PC-9 (cell line): ENCODE results near the gene RTEL1. TPM values are rescaled to one million over a fixed set of nuclear protein-coding genes. Genes with fewer than 3 reads are reported as not detected.

Source experiments
- BruUV-seq: library from RNA; stranded (reverse); fragments of 400-500 nt; replicated peaks from 2 replicates; lab custom pipeline; 2021; lab: Mats Ljungman, UMichigan
- CTCF ChIA-PET: fragments of 300-600 bp; sonication (Branson Sonifier 250); formaldehyde crosslinking; loops from one replicate; lab custom pipeline; 2022; ENCODE audit warnings: antibody characterized with exemption; lab: Charles Lee
- POLR2A ChIA-PET: fragments of 300-600 bp; sonication (Branson Sonifier 250); formaldehyde crosslinking; loops from one replicate; lab custom pipeline; 2022; ENCODE audit warnings: antibody characterized with exemption; ENCODE audit not compliant: unreplicated experiment; lab: Charles Lee
- DNase-seq, 2 experiments: peaks; one replicate each; pipeline versions ENCODE4 v3.0.0 to v3.0.0-alpha.2; 2015 to 2022; ENCODE audit warnings: mixed read lengths in 1 of 2
- H2AFZ ChIP-seq: fragments of 200-600 bp; sonication (generic); 2 replicates; pipeline ENCODE4 v1.8.1; 2017; ENCODE audit warnings: antibody characterized with exemption
- H3F3A ChIP-seq: fragments of 200-600 bp; sonication (generic); 2 replicates; pipeline ENCODE4 v1.8.1; 2017; ENCODE audit warnings: antibody characterized with exemption, mild to moderate bottlenecking, low read depth; ENCODE audit not compliant: insufficient read depth
- H3K27ac ChIP-seq: fragments of 200-600 bp; sonication (generic); 2 replicates; pipeline ENCODE4 v1.6.1; 2016; ENCODE audit warnings: mixed run types
- H3K27me3 ChIP-seq: fragments of 200-600 bp; sonication (generic); 2 replicates; pipeline ENCODE4 v1.6.1; 2016; ENCODE audit warnings: low read depth, mixed run types; ENCODE audit not compliant: insufficient read depth
- H3K36me3 ChIP-seq: fragments of 200-600 bp; sonication (generic); 2 replicates; pipeline ENCODE4 v1.6.1; 2016; ENCODE audit warnings: low read depth, mixed run types
- H3K4me1 ChIP-seq: fragments of 200-600 bp; sonication (generic); replicated peaks from 2 replicates; pipeline ENCODE4 v1.6.1; 2016; ENCODE audit warnings: mixed run types; ENCODE audit not compliant: insufficient read depth
- H3K4me2 ChIP-seq: fragments of 200-600 bp; sonication (generic); 2 replicates; pipeline ENCODE4 v1.6.1; 2017; ENCODE audit warnings: mixed run types
- H3K4me3 ChIP-seq: fragments of 200-600 bp; sonication (generic); 2 replicates; pipeline ENCODE4 v1.6.1; 2016; ENCODE audit warnings: mixed run types
- H3K79me2 ChIP-seq: fragments of 200-600 bp; sonication (generic); 2 replicates; pipeline ENCODE4 v1.6.1; 2017; ENCODE audit warnings: low read depth, mixed run types
- H3K9me2 ChIP-seq: fragments of 200-600 bp; sonication (generic); 2 replicates; pipeline ENCODE4 v1.8.1; 2017; ENCODE audit warnings: mild to moderate bottlenecking; ENCODE audit not compliant: insufficient read depth
- H3K9me3 ChIP-seq: fragments of 200-600 bp; sonication (generic); 2 replicates; pipeline ENCODE4 v1.8.1; 2016; ENCODE audit warnings: low read depth; ENCODE audit not compliant: insufficient read depth
- H4K20me1 ChIP-seq: fragments of 200-600 bp; sonication (generic); 2 replicates; pipeline ENCODE4 v1.8.1; 2017; ENCODE audit not compliant: insufficient read depth
- CTCF ChIP-seq: fragments of 200-600 bp; sonication (generic); conservative IDR thresholded peaks from 2 replicates; pipeline ENCODE4 v1.6.1; 2017; ENCODE audit warnings: mixed run types, antibody characterized with exemption, mild to moderate bottlenecking, moderate library complexity
- EZH2 ChIP-seq: fragments of 200-600 bp; sonication (generic); IDR thresholded peaks from 2 replicates; pipeline ENCODE4 v1.8.0; 2017; ENCODE audit warnings: antibody characterized with exemption, low read depth
- intact Hi-C: fragments of 100-400 bp; cut with micrococcal nuclease; formaldehyde crosslinking; loops from one replicate; pipeline ENCODE4 v1.10.0; 2022; ENCODE audit not compliant: unreplicated experiment
- total RNA-seq: library from RNA; stranded (reverse); gene quantifications from 2 replicates; pipeline ENCODE4 v1.2.3, GENCODE V29; 2021

The RTEL1 gene
- total RNA-seq, 1 experiment from 2014 or later, result 36.0 TPM

GRCh38 chr20:63662813-63663189 is 4.7 kb downstream of the RTEL1 start:
- H3F3A ChIP-seq, result no peaks in the 10 kb centered on the region
- BruUV-seq, result no TSS peak
- ChIA-PET POLR2A (no interaction called here), CTCF (no interaction called here)
- H4K20me1 ChIP-seq, result no peaks in the 10 kb centered on the region
- H3K9me3 ChIP-seq, result no peaks in the 10 kb centered on the region
- H3K4me2 ChIP-seq, result no peak overlapping the region
- H3K4me3 ChIP-seq, result no peak overlapping the region
- no peak for TF ChIP-seq EZH2
- no peak for TF ChIP-seq CTCF
- peaks cover 25% of the 10 kb centered on the region for H3K79me2 ChIP-seq
- H3K9me2 ChIP-seq, result no peaks in the 10 kb centered on the region
- intact Hi-C loops, result no loop called here
- H3K36me3 ChIP-seq, result peaks cover 20% of the 10 kb centered on the region
- no peak overlapping the region for H2AFZ ChIP-seq
- H3K27ac ChIP-seq, result no peak overlapping the region
- no peak for DNase-seq
- H3K4me1 ChIP-seq, result peaks cover 12% of the 10 kb centered on the region
- H3K27me3 ChIP-seq, result no peaks in the 10 kb centered on the region

- TF ChIP-seq EZH2 (no peak), CTCF (no peak)
- H2AFZ ChIP-seq, result no peak overlapping the region
- H3K4me1 ChIP-seq, result peaks cover 10% of the 10 kb centered on the region
- no peaks in the 10 kb centered on the region for H3K9me3 ChIP-seq
- peaks cover 25% of the 10 kb centered on the region for H3K79me2 ChIP-seq
- ChIA-PET POLR2A (no interaction called here), CTCF (no interaction called here)
- no peaks in the 10 kb centered on the region for H3K27me3 ChIP-seq
- no TSS peak for BruUV-seq
- H3K36me3 ChIP-seq, result peaks cover 20% of the 10 kb centered on the region
- no peak overlapping the region for H3K4me2 ChIP-seq
- H4K20me1 ChIP-seq, result no peaks in the 10 kb centered on the region
- intact Hi-C loops, result no loop called here
- H3F3A ChIP-seq, result no peaks in the 10 kb centered on the region
- no peaks in the 10 kb centered on the region for H3K9me2 ChIP-seq
- no peak for DNase-seq
- no peak overlapping the region for H3K27ac ChIP-seq
- no peak overlapping the region for H3K4me3 ChIP-seq
These were observed 5.4 kb downstream of the RTEL1 start for GRCh38 chr20:63663332-63664066.

- no peak overlapping the region for H3K27ac ChIP-seq
- peaks cover 20% of the 10 kb centered on the region for H3K36me3 ChIP-seq
- H2AFZ ChIP-seq, result no peak overlapping the region
- H3K79me2 ChIP-seq, result peaks cover 18% of the 10 kb centered on the region
- DNase-seq, result no peak
- H3F3A ChIP-seq, result no peaks in the 10 kb centered on the region
- no TSS peak for BruUV-seq
- H3K9me3 ChIP-seq, result no peaks in the 10 kb centered on the region
- intact Hi-C loops, result no loop called here
- no peaks in the 10 kb centered on the region for H4K20me1 ChIP-seq
- H3K4me1 ChIP-seq, result peaks cover 7% of the 10 kb centered on the region
- no peak for TF ChIP-seq EZH2
- no peak for TF ChIP-seq CTCF
- H3K4me3 ChIP-seq, result no peak overlapping the region
- CTCF ChIA-PET, result no interaction called here
- POLR2A ChIA-PET, result no interaction called here
- H3K27me3 ChIP-seq, result no peaks in the 10 kb centered on the region
- no peaks in the 10 kb centered on the region for H3K9me2 ChIP-seq
- no peak overlapping the region for H3K4me2 ChIP-seq
These were observed 6.2 kb downstream of the RTEL1 start for GRCh38 chr20:63664143-63664851.
